Measurements from ENCODE around the gene SLAMF6.
"Not testable (repeated sequence)": the region's sequence is repeated elsewhere in the genome, so short reads cannot be mapped to it uniquely, and the experiment has no call there.

Gene SLAMF6

DNA sequence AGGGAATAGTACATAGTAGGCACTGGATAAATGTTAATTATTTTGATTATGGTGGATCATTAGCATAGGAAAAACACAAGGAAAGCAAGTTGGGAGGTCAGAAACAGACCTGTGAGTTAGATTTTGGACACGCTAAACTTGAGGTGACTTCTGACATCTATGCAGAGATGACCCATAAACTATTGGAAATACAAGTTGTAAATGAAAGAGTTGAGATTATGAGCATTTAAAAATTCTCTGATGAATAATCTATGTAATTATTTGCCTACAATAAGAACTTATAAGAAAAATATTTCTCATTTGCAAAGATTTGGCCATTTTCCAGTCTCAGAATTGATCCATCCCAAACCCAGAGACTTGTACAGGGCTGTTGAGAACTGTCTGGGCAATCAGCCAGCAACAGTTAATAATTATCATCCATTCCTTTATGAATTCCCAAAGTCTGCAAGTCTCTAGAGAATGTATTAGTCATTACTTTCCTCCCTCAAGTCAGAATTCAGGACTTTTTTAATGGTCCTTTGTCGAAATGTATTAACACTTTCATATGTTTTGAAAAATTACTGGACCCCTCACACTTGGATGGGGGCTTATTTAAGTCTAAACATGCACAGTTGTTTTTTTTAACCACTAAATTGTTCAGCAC is 19.4 kb upstream of the SLAMF6 start:
- DNase-seq (ENCODE audit: low spot score), result no peak

DNA sequence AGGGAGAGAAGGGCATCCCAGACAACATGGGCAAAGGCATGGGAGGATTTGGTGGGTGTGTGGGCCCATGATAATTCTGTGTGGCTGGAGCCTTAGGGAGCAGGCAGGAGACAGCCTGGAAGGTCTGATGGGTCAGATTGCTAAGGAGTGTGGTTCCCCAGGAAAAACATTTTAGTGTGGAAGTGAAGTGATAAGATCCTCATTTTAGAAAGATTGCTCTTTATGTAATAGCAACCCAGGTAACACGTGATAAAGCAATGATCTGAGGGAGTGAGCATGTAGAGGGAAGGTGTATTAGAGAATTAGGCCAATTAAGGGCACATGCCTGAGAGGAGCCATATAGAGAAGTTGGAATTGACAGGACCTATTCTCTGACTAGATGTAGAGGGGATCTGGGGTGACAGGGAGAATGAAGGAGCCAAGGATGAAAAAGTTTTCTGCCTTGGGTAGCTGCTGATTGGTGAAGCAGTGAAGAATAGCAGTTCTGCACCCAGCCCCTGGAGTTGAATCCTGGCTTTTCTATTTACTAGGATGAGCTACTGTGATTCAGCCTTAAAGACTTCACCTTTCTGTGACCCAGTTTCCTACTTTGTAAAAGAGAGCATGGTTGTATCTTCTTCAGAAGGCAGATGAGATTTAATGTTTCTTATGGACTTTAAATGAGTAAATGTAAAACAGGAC is 18.7 kb upstream of the SLAMF6 start:
- DNase-seq (ENCODE audit: low spot score), result no peak

DNA sequence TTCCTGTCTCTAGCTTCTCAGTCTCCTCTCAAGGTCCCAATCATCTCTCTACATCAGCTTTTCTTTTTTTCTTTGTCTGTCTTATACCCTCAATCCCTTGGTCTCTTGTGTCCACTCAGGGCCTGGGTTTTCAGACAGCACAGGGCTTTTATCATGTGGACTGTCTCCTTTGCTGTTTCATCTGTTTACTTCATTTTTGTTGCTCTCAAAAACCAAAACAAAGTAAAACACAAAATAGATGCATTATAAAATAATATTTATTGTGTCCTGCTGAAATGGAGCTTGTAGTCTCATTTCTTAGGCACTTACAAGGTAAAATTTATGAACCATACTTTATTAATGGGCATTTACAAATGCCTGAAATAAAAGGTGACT is 17.8 kb upstream of the SLAMF6 start:
- DNase-seq (ENCODE audit: low spot score), result no peak

DNA sequence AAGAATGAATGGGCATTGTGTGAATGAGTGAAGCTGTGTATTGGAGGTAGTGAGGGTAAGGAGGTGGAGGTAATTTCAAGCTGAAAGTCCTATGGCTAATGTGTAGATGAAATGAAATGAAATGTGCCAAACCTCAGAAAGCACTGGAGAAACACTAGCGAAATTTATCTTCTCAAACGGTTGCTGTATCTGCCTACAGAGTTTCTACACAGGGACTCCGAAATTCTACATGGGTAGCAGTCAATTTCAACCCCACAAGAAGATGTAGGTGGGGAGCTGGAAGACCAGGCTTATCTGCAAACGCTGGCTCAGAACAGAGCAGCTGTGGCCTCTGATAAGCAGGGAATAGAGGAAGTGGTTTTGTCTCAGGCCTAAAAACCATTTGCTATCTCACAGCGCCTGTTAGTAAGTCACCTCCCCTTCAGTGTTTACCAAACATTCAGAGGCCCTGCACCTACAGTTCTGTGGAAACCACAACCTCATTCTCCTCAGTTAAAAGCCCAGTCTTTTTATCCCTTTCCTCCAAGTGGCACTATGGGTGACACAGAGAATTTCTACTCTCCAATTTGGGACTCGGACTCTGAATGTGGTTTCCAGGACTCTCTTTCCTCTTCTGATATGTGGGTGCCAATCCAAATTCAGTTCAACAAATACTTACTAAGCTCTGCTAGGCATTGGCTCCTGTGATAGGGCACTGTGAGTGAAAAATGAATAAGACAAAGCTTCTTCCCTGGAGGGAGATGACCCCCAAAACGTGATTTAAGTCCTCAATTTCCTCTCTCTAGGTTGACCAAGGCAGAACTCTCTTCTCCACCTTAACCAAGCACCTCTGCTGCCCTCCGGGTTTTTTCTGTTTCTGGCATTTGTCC is 17.2 kb upstream of the SLAMF6 start:
- DNase-seq (ENCODE audit: low spot score), result no peak

DNA sequence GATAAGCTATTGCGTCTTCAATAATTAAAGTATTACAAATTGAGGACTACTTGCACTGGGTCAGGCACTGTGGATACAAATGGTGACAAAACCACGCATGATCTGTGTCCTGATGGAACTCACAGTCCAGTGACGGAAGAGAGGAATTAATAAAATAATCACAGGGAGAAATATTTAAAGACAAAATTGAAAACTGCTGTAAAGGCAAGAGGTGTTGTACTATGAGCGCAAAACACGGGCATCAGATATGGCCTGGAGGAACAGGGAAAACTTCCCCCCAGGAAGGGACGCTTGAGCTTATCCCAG is 16.6 kb upstream of the SLAMF6 start:
- no peak for DNase-seq (ENCODE audit: low spot score)

DNA sequence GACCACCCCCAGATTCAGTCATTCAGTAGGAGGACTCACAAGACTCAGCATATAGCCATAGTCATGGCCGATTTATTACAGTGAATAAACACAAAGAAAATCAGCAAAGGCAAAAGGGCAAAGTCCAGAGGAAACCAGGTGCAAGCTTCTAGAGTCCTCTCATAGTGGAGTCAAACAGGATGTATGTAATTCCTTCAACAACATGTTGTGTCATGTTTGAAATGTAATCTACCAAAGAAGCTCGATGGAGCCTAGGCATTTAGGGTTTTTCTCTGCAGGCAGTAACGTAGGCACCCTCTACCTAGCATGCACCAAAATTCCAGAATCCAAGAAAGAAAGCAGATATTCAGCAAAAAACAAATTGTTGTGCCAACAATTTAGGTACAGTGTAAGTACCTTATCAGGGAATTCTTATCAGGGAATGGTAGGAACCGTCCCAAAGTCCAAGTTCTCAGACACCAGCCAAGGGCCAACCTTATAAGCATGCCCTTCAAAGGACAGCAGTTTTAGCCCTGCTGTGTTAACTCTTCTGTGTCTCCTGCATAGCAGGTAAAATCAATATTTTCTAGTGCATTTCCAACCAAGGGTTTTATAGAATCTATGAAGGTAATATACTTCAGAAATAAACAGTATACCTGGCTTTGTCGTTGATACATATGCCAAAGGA is 16.1 kb upstream of the SLAMF6 start:
- no peak for DNase-seq (ENCODE audit: low spot score)

DNA sequence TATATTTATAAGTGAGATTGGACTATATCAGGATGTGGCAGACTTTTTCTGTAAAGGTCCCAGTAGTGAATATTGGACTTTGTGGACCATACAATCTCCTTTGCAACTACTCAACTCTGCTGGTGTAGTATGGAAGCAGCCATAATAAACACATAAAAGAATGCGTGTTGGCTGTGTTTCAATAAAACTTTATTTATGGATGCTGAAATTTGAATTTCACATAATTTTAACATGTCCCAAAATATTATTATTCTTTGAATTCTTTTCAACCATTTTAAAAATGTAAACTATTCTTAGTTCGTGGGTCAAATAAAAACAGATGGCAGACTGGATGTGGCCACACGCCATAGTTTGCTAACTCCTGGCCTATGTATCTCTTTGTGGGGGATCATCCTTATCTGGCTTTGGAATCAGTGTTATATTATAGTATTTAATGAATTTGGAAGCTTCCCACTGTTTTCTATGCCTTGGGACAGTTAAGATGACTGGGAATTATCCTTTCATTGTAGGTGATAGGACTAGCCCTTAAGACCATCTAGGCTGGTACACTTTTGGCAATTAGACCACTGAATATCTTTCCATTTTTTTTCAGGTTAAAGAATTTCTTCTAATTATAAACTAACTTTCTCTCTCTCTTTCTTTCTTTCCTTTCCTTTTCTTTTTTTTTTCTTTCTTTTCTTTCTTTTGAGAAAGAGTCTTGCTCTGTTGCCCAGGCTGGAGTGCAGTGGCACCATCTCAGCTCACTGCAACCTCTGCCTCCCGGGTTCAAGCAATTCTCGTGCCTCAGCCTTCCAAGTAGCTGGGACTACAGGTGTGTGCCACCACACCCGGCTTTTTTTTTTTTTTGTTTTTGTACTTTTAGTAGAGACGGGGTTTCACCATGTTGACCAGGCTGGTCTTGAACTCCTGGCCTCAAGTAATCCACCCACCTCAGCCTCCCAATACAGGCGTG is 14.9 kb upstream of the SLAMF6 start:
- no peak for DNase-seq (ENCODE audit: low spot score)

DNA sequence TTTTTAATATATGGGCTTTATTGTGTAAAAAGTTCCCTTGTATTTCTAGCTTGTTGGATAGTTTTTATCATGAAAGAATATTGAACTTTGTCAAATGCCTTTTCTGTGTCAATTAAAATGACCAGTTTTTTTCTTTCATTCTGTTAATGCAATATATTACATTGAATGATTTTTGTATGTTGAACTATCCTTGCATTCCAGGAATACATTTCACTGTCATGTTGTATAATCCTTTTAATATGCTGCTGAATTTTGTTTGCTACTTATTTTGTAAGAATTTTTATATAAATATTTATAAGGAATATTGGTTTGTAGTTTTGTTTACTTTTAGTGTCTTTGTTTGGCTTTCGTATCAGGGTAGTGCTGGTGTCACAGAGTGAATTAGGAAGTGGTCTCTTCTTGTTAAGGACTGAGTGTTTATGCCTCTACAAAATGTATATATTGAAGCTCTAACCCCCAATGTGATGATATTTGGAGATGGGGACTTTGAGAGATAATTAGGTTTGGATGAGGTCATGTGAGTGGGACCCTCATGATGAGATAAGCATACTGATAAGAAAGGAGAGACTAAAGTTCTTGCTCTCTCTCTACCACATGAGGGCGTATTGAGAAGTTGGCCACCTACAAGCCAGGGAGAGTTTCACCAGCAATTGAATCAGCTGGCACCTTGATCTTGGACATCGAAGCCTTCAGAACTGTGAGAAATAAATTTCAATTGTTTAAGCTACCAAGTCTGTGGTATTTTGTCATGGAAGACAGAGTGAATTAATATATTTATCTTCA is 12.0 kb upstream of the SLAMF6 start:
- DNase-seq (ENCODE audit: low spot score), result no peak

DNA sequence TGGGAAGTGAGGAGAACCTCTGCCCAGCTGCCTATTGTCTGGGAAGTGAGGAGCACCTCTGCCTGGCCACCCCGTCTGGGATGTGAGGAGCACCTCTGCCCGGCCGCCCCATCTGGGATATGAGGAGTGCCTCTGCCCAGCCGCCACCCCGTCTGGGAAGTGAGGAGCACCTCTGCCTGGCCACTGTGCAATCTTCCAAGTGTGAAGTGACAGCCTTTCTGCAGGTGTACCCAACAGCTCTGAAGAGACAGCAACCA is 9.4 kb upstream of the SLAMF6 start:
- DNase-seq (ENCODE audit: low spot score), result not testable (repeated sequence)

DNA sequence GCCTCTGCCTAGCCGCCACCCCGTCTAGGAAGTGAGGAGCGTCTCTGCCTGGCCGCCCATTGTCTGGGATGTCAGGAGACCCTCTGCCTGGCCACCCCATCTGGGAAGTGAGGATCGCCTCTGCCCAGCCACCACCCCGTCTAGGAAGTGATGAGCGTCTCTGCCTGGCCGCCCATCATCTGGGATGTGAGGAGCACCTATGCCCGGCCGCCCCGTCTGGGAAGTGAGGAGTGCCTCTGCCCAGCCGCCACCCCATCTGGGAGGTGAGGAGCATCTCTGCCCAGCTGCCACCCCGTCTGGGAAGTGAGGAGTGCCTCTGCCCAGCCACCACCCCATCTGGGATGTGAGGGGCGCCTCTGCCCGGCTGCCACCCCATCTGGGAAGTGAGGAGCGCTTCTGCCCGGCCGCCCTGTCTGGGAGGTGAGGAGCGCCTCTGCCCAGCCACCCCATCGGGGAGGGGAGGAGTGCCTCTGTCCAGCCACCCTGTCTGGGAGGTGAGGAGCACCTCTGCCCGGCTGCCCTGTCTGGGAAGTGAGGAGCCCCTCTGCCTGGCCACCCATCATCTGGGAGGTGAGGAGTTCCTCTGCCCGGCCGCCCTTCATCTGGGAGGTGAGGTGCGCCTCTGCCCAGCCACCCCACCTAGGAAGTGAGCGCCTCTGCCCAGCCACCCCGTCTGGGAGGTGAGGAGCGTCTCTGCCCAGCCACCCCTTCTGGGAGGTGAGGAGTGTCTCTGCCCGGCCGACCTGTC is 8.9 kb upstream of the SLAMF6 start:
- DNase-seq (ENCODE audit: low spot score), result not testable (repeated sequence)

DNA sequence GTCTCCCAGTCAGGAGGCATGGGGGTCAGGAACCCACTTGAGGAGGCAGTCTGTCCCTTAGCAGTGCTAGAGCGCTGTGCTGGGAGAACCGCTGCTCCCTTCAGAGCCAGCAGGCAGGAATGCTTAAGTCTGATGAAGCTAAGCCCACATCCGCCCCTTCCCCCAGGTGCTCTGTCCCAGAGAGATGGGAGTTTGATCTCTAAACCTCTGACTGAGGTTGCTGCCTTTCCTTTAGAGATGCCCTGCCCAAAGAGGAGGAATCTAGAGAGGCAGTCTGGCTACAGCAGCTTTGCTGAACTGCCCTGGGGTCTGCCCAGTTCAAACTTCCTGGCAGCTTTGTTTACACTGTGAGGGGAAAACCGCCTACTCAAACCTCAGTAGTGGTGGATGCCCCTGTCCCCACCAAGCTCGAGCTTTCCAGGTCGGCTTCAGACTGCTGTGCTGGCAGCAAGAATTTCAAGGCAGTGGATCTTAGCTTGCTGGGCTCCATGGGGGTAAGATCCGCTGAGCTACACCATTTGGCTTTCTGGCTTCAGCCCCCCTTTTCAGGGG is 6.4 kb upstream of the SLAMF6 start:
- DNase-seq (ENCODE audit: low spot score), result not testable (repeated sequence)

DNA sequence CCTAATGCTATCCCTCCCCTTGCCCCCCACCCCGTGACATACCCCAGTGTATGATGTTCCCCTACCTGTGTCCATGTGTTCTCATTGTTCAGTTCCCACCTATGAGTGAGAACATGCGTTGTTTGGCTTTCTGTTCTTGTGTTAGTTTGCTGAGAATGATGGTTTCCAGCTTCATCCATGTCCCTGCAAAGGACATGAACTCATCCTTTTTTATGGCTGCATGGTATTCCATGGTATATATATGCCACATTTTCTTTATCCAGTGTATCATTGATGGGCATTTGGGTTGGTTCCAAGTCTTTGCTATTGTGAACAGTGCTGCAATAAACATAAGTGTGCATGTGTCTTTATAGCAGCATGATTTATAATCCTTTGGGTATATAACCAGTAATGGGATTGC is 734 bp upstream of the SLAMF6 start:
- DNase-seq (ENCODE audit: low spot score), result not testable (repeated sequence)

DNA sequence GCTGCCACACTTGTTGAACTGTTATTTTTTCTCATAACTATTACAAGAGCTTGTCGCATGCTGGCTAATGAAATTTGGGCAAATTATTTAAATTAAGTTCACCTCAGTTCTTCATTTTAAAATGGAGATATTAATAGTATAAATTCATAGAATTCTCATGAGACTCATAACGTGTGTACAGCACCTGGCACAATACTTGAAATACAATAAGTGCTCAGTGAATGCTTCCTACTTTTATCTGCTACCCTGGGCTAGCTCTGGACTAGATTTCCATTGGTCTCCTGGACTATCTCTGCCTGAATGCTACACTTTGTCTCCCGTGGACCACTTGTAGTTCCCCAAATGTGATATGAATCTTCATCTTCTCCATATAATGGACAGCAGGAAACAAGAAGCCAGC is 919 bp downstream of the SLAMF6 start:
- DNase-seq (ENCODE audit: low spot score), result no peak

DNA sequence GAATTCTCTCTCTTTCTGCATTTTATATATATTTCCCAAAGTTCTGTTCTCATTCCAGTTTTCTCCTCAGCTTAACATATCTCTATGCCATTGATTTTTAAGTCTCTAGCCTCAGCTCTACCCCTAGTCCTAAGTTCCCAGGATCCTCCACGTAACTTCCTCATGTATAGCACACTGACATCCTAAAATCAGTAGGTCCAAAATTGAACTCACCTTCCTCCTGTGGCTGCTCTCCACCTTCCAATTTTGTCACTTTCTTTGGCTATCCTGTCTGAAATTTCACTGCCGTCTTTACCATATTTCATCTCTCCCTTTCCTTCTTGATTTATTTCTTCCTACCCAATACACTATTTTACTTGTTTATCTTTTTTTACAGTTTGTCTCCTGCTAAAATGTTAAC is 1.5 kb downstream of the SLAMF6 start:
- no peak for DNase-seq (ENCODE audit: low spot score)

DNA sequence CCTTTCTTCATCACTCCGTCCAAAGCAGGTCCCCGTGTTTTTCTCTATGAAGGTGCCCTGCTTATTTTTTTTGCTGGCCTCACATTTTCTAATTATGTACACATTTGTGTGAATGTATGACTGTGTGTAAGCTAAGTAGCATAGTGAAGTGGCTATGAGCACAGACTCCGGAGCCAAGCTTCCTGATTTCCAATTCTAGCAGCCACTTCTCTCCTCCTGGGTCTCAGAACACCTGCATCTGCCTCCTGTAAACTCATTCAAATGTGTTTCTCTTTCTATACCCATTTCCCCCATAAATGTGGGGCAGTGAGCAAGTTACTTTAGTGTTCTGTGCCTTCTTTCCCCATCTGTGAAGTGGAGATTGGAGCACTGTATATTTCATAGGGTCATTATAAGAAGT is 2.1 kb downstream of the SLAMF6 start:
- DNase-seq (ENCODE audit: low spot score), result no peak

DNA sequence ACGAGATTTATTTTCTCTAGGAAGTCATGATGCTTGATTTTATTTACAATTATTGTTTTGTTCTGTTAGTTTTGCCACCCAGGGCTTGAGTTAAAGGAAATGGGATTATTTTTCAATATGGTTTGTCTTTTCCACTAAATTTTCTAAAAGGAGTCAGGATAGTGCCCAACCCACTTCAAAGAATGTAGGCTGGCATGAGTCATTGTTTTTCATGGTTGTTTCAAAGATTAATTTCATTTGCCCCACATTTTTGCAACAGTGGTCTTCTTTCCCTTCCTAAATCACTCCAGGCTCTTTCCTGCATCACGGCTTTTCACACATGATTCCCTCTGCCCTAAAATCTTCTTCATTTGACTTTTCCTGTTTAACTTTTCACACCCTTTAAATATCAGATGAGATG is 2.5 kb downstream of the SLAMF6 start:
- DNase-seq (ENCODE audit: low spot score), result no peak

DNA sequence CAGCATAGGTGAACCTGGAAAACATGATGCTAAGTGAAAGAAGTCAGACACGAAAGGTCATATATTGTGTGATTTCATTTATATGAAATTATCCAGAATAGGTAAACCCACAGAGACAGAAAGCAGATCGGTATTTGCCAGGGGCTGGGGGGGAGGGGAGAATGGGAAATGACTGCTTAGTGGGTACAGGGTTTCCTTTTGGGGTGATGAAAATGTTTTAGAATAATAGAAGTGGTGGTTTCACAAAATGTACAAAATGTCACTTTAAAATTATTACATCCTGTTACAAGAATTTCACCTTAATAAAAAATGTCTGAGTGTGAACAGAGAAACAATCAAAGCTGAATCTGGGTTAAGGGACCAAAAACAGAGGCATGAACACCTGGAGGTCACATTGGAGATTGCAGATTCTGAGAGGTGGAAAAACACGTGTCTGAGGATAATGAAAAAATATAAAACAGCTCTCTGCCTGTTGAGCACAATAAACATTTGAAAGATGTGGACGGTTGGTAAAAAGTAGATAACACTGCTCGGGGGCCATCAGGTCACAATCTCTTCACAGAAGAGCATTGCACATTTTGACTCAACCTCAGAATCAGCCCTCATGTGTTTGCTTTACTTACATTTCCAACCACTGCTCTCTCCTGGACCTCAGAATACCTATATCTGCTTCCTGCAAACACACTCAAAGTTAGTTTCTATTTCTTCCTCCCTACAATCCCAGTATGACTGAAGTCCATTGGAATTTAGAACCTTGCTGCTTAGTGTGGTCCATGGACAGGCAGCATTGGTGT is 3.2 kb downstream of the SLAMF6 start:
- no peak for DNase-seq (ENCODE audit: low spot score)

DNA sequence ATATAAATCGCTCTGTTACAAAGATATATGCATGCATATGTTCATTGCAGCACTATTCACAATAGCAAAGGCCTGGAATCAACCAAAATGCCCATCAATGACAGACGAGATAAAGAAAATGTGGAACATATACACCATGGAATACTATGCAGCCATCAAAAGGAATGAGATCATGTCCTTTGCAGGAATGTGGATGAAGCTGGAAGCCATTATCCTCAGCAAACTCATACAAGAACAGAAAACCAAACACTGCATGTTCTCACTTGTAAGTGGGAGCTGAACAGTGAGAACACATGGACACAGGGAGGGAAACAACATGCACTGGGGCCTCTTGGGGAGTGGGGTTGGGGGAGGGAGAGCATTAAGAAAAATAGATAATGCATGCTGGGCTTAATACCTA is 5.5 kb downstream of the SLAMF6 start:
- DNase-seq (ENCODE audit: low spot score), result not testable (repeated sequence)

DNA sequence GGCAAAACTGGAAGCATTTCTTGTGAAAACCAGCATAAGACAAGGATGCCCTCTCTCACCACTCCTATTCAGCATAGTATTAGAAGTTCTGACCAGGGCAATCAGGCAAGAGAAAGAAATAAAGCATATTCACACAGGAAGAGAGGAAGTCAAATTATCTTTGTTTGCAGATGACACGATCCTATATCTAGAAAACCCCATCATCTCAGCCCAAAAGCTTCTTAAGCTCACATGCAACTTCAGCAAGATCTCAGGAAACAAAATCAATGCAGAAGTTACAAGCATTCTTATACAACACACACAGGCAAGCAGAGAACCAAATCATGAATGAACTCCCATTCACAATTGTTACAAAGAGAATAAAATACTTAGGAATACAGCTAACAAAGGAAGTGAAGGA is 7.1 kb downstream of the SLAMF6 start:
- DNase-seq (ENCODE audit: low spot score), result not testable (repeated sequence)
